ENCODE measurements around the gene SLC6A6. TPM values are rescaled to one million over a fixed set of nuclear protein-coding genes. Genes with fewer than 3 reads are reported as not detected.

The SLC6A6 gene
- 19.1 and 22.0 TPM in 2 replicates for polyA plus RNA-seq (2012; rRNA removed)
- 13.1 and 16.4 TPM in 2 replicates for polyA plus RNA-seq (2012; cell fraction: cytosol; rRNA removed)
- 30.9 and 43.9 TPM in 2 replicates for polyA plus RNA-seq (2012; cell fraction: nucleus; rRNA removed)

DNA sequence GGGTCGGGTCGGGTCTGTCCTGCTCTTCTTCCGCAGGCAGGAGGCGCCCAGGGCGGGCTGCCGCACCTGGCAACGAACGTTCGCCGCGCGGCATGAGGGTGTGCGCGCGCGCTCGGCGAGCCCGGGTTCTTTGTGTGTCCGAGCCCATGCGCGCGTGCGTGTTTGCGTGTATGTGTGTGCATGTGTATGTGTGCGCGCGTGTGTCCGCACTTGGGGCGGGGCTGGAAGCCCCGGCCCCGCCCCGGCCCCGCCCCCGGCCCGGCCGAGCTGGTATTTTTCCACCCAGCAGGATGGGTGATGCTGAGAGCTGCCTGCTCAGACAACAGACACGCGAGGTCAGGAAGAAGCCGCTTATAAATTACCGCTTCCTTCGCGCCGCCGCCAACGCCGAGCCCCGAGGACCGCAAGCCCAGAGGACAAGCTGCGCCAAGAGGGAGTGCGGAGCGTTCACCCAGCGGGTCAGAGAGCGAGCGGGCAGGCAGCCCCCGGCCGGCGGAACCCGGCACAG is at the start of gene SLC6A6:
SLC6A6 (plus strand) TSS at position 303 of the 508 bp plus-strand sequence. CDS start 41,029 bp downstream, outside the sequence.
- ChIA-PET POLR2A (interaction anchor here (0.7 to 1.8 kb wide), 5 partner anchors 10 to 224 kb away, joined by 3 to 8 read pairs (median 5); partner anchors contain the start of genes LSM3 and XPC), CTCF (interaction anchor here (1.0 to 3.4 kb wide), 8 partner anchors 9 to 198 kb away, joined by 3 to 15 read pairs (median 6); no protein-coding TSS in a partner anchor)
- under 1% methylated on average over 16 of the region's 59 CpGs for WGBS (ENCODE audit: low lambda C conversion rate)
- Histone ChIP-seq H3K79me2 (ENCODE audit: insufficient read depth) (peaks cover 47% of the 10 kb centered on the region), H3F3A (replicated peaks; ENCODE audit: insufficient read depth) (peaks cover 12% of the 10 kb centered on the region), H3K4me2 (peak within 1 kb of the TSS; percentile 88), H3K27me3 (ENCODE audit: insufficient read depth) (no peaks in the 10 kb centered on the region), H3K9me2 (no peaks in the 10 kb centered on the region), H2AFZ (ENCODE audit: low read depth) (peak within 1 kb of the TSS; percentile 75; the same call in 1 of the 2 replicates), H3K4me1 (ENCODE audit: control insufficient read depth in 1 of 2, insufficient read depth in 2 of 2, low read depth in 1 of 2, low read length in 1 of 2) (peaks cover 13 to 24% of the 10 kb centered on the region in 2 experiments; a peak in 3 of 4 replicates), H3K9me3 (no peaks in the 10 kb centered on the region), H3K9ac (peak within 1 kb of the TSS; percentile 90), H3K36me3 (replicated peaks in 1 of 2; ENCODE audit: control insufficient read depth in 1 of 2, insufficient read depth in 2 of 2, low read length in 1 of 2) (peaks cover 0 to 3% of the 10 kb centered on the region in 2 experiments), H3K4me3 (ENCODE audit: low read depth in 2 of 2, low read length in 1 of 2) (peak within 1 kb of the TSS; percentile 48 to 86), H3K27ac (ENCODE audit: low read depth in 2 of 2, low read length in 1 of 2) (peak within 1 kb of the TSS; percentile 84 to 91), H4K20me1 (ENCODE audit: insufficient read depth) (peaks cover 28% of the 10 kb centered on the region)
- DNase-seq, result peak; percentile 96
- TF ChIP-seq MXI1 (IDR thresholded peaks at IDR 0.05; ENCODE audit: low read depth, low read length) (peak; percentile 60), MEF2A (IDR thresholded peaks at IDR 0.05; ENCODE audit: borderline replicate concordance, low read depth) (no peak), FOXM1 (IDR thresholded peaks at IDR 0.05; ENCODE audit: low read depth) (no peak), SMC3 (IDR thresholded peaks at IDR 0.05; ENCODE audit: low read depth, low read length) (peak; percentile 41; the same call in 1 of the 2 replicates), NRF1 (IDR thresholded peaks at IDR 0.05; ENCODE audit: low read depth, low read length) (peak; percentile 64), TAF1 (IDR thresholded peaks at IDR 0.05; ENCODE audit: borderline replicate concordance, low read depth, low read length) (peak; percentile 71; the same call in 1 of the 2 replicates), POLR2AphosphoS5 (IDR thresholded peaks at IDR 0.05; ENCODE audit: low read depth, low read length) (peak; percentile 67; the same call in 1 of the 2 replicates), RAD21 (IDR thresholded peaks at IDR 0.05; ENCODE audit: low read length) (peak; percentile 24; the same call in 1 of the 2 replicates), EP300 (IDR thresholded peaks at IDR 0.05; ENCODE audit: borderline replicate concordance in 1 of 2, low read depth in 1 of 2, low read length in 1 of 2) (peak in 1 of 2 experiments; percentile 23; a peak in 1 of 4 replicates), GABPA (IDR thresholded peaks at IDR 0.05; ENCODE audit: low read depth) (0 out of 2 replicates have a peak, but pooled peaks have one; percentile 10)
- TF ChIP-seq, protein P1, sequence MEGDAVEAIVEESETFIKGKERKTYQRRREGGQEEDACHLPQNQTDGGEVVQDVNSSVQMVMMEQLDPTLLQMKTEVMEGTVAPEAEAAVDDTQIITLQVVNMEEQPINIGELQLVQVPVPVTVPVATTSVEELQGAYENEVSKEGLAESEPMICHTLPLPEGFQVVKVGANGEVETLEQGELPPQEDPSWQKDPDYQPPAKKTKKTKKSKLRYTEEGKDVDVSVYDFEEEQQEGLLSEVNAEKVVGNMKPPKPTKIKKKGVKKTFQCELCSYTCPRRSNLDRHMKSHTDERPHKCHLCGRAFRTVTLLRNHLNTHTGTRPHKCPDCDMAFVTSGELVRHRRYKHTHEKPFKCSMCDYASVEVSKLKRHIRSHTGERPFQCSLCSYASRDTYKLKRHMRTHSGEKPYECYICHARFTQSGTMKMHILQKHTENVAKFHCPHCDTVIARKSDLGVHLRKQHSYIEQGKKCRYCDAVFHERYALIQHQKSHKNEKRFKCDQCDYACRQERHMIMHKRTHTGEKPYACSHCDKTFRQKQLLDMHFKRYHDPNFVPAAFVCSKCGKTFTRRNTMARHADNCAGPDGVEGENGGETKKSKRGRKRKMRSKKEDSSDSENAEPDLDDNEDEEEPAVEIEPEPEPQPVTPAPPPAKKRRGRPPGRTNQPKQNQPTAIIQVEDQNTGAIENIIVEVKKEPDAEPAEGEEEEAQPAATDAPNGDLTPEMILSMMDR (IDR thresholded peaks at IDR 0.05), result peak; percentile 42
- TF ChIP-seq, protein P2, sequence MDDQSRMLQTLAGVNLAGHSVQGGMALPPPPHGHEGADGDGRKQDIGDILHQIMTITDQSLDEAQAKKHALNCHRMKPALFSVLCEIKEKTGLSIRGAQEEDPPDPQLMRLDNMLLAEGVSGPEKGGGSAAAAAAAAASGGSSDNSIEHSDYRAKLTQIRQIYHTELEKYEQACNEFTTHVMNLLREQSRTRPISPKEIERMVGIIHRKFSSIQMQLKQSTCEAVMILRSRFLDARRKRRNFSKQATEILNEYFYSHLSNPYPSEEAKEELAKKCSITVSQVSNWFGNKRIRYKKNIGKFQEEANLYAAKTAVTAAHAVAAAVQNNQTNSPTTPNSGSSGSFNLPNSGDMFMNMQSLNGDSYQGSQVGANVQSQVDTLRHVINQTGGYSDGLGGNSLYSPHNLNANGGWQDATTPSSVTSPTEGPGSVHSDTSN (IDR thresholded peaks at IDR 0.05), result no peak; the same call in 1 of the 2 replicates
- TF ChIP-seq, protein P3, sequence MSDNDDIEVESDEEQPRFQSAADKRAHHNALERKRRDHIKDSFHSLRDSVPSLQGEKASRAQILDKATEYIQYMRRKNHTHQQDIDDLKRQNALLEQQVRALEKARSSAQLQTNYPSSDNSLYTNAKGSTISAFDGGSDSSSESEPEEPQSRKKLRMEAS (IDR thresholded peaks at IDR 0.05; ENCODE audit: low read depth), result peak; percentile 59

All from SK-N-SH (cell line).